Brain microvascular endothelial cell (primary cell): ENCODE results near the gene LRRN4.
A peak's percentile ranks its signal among the peaks of the same experiment; 100 is the strongest.
"Not testable (repeated sequence)": the region's sequence is repeated elsewhere in the genome, so short reads cannot be mapped to it uniquely, and the experiment has no call there.

Experiments used
- DNase-seq: peaks from one replicate; pipeline ENCODE4 v3.0.0-alpha.2; 2020
- H3K27ac ChIP-seq: fragments of 250-450 bp; sonication (Bioruptor Pico); 2 replicates; pipeline ENCODE4 v1.5.1; 2020; ENCODE audit warnings: mild to moderate bottlenecking, moderate library complexity
- H3K27me3 ChIP-seq: fragments of 250-450 bp; sonication (Bioruptor Pico); replicated peaks from 2 replicates; pipeline ENCODE4 v1.5.1; 2020; ENCODE audit warnings: mild to moderate bottlenecking
- H3K36me3 ChIP-seq: fragments of 250-450 bp; sonication (Bioruptor Pico); replicated peaks from 2 replicates; pipeline ENCODE4 v1.5.1; 2020; ENCODE audit warnings: mild to moderate bottlenecking
- H3K4me3 ChIP-seq: 2 replicates; pipeline ENCODE4 v1.5.1; 2011; ENCODE audit warnings: low read depth, mild to moderate bottlenecking, control low read depth, low read length, moderate library complexity
- CTCF ChIP-seq: IDR thresholded peaks from 2 replicates; pipeline ENCODE4 v1.5.1; 2011; ENCODE audit warnings: low read depth, mild to moderate bottlenecking, moderate library complexity, low read length, control low read depth, inconsistent platforms; ENCODE audit errors: missing control alignments
- in situ Hi-C: cut with HindIII; loops from 2 replicates; pipeline ENCODE4 v1.10.0; 2017; ENCODE audit warnings: low sequenced_read_pairs, low pct_ligation_motif_present

LRRN4 gene

DNA sequence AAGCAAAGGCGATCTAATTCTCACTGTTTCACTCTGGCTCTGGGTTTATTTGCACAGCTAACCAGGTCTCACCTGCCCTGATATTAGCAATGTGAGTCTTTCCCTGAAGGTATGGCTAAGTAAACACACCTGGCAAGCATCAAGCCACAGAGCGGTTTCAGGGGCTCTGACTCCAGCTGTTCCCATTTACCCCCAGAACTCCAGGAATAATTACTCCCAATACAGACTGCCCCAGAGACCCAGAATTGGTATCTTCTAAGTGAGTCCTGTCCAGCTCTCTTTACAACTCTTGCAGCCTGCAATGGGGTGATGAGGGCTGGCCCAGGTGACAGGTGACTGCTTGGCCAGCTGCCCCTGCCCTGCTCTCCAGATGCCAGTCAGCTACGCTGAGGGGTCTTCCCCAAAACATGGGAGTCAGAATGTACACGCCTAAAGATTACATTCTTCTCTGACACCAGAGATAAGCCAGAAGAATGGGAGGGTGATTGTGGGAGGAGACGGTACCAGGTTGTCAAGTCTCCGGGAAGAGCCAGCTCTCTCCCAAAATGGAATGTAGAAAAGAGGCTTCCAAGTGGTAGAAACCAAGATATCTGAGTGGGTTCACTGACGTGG, 4.9 kb upstream of the LRRN4 start:
- Histone ChIP-seq H3K4me3 (no peak overlapping the region), H3K27ac (no peak overlapping the region), H3K27me3 (no peaks in the 10 kb centered on the region), H3K36me3 (no peaks in the 10 kb centered on the region)
- DNase-seq = peak; percentile 25
- no peak for TF ChIP-seq CTCF
- in situ Hi-C loops = no loop called here

GRCh38 chr20:6057691-6058090, 3.8 kb upstream of the LRRN4 start:
- no peak overlapping the region for H3K4me3 ChIP-seq
- in situ Hi-C loops = no loop called here
- no peak overlapping the region for H3K27ac ChIP-seq
- no peaks in the 10 kb centered on the region for H3K36me3 ChIP-seq
- H3K27me3 ChIP-seq = no peaks in the 10 kb centered on the region
- DNase-seq = no peak
- no peak for TF ChIP-seq CTCF

GRCh38 chr20:6057139-6057538, 3.3 kb upstream of the LRRN4 start:
- no peak overlapping the region for H3K27ac ChIP-seq
- TF ChIP-seq CTCF = no peak
- DNase-seq = no peak
- in situ Hi-C loops = no loop called here
- peaks cover 2% of the 10 kb centered on the region for H3K27me3 ChIP-seq
- no peaks in the 10 kb centered on the region for H3K36me3 ChIP-seq
- H3K4me3 ChIP-seq = no peak overlapping the region

- Histone ChIP-seq H3K4me3 (no peak overlapping the region), H3K36me3 (no peaks in the 10 kb centered on the region), H3K27me3 (peaks cover 2% of the 10 kb centered on the region), H3K27ac (no peak overlapping the region)
- in situ Hi-C loops = no loop called here
- TF ChIP-seq CTCF = no peak
- no peak for DNase-seq
Measured at GRCh38 chr20:6055981-6056569, 2.2 kb upstream of the LRRN4 start.

- Histone ChIP-seq H3K27ac (no peak overlapping the region), H3K27me3 (peaks cover 2% of the 10 kb centered on the region), H3K36me3 (no peaks in the 10 kb centered on the region), H3K4me3 (no peak overlapping the region)
- DNase-seq = no peak
- no peak for TF ChIP-seq CTCF
- in situ Hi-C loops = no loop called here
Measured at GRCh38 chr20:6055161-6055783, 1.4 kb upstream of the LRRN4 start.

DNA sequence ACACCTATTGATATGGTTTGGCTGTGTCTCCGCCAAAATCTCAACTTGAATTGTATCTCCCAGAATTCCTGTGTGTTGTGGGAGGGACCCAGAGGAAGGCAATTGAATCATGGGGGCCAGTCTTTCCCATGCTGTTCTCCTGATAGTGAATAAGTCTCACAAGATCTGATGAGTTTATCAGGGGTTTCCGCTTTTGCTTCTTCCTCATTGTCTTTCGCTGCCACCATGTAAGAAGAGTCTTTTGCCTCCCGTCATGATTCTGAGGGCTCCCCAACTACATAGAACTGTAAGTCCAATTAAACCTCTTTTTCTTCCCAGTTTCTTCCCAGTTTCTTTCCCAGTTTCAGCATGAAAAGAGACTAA, 810 bp upstream of the LRRN4 start:
- DNase-seq, H3K27ac ChIP-seq, H3K4me3 ChIP-seq, H3K27me3 ChIP-seq, H3K36me3 ChIP-seq, in situ Hi-C loops: not testable (repeated sequence)
